Gastroesophageal sphincter (tissue), 3 donors: Measurements from ENCODE around the gene CRHR2.

Experiments
- CTCF ChIP-seq, 4 experiments: fragments of 200-600 bp in 2 of 4; fragments of 450-650 bp in 2 of 4; sonication (generic) in 1 of 4; IDR thresholded peaks; one replicate each; pipeline ENCODE4 v1.5.1; 2017 to 2019; ENCODE audit warnings: antibody characterized with exemption in 4 of 4, mild to moderate bottlenecking in 2 of 4, moderate library complexity in 2 of 4
- POLR2A ChIP-seq, 2 donors: fragments of 450-650 bp; IDR thresholded peaks; one replicate each; pipeline ENCODE4 v1.6.1; 2017; ENCODE audit warnings: antibody characterized with exemption in 2 of 2, mild to moderate bottlenecking in 2 of 2, moderate library complexity in 1 of 2

- no peak for TF ChIP-seq CTCF (IDR thresholded peaks at IDR 0.05)
- TF ChIP-seq POLR2A (IDR thresholded peaks at IDR 0.05): no peak
Observed at GRCh38 chr7:30717181-30717580, 34.9 kb upstream of the CRHR2 start.
